ENCODE results near the gene ARRDC3. TPM values are rescaled to one million over a fixed set of nuclear protein-coding genes. Genes with fewer than 3 reads are reported as not detected.
"Not testable (repeated sequence)": the region's sequence is repeated elsewhere in the genome, so short reads cannot be mapped to it uniquely, and the experiment has no call there.

ARRDC3 gene
- total and polyA plus RNA-seq, 2 donors (not counting 1 experiment from before 2014, with no cell fraction given), result 33.6 to 105 TPM

- no peaks in the 10 kb centered on the region for H3K79me2 ChIP-seq (ENCODE audit: control insufficient read depth, insufficient read depth, low read length)
- H3K36me3 ChIP-seq (ENCODE audit: control insufficient read depth, insufficient read depth, low read length), result no peaks in the 10 kb centered on the region
- no peaks in the 10 kb centered on the region for H3K9me3 ChIP-seq (ENCODE audit: control insufficient read depth, insufficient read depth, low read depth, low read length)
Observed at GRCh38 chr5:91388362-91388761, 5.2 kb upstream of the ARRDC3 start.

DNA sequence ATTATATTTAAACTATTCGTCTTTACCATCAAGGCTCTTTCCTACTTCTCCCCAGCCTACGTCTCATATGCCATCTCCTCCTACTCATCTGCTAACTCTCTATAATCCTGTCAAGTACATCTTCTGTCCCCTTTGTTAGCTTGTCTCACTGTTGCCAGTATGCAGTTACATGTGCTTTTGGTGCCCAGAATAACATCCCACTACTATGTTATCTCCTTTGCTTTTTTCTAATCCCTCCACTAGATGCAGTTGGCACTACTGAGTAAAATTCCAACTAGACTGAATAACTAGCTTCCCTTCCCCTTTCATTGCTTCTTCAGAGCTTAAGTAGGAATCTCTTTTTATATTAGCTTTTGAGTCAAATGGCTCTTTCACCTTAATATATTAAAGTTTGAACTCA is 3.0 kb upstream of the ARRDC3 start:
- H3K27me3 ChIP-seq (ENCODE audit: control insufficient read depth, insufficient read depth, low read length), result no peaks in the 10 kb centered on the region
- H3K27ac ChIP-seq (ENCODE audit: insufficient read depth, low read length), result no peak overlapping the region
- H3K36me3 ChIP-seq (ENCODE audit: control insufficient read depth, insufficient read depth, low read length), result no peaks in the 10 kb centered on the region
- H4K20me1 ChIP-seq (ENCODE audit: control insufficient read depth, extremely low read depth, insufficient read depth, low read length), result no peaks in the 10 kb centered on the region
- no peak overlapping the region for H3K4me3 ChIP-seq (replicated peaks in 1 of 4; ENCODE audit: control extremely low read depth in 1 of 4, insufficient read depth in 1 of 4, low read depth in 3 of 4, low read length in 4 of 4)
- H3K9me3 ChIP-seq (ENCODE audit: control insufficient read depth, insufficient read depth, low read depth, low read length), result no peaks in the 10 kb centered on the region
- peak in 1 of 2 donors; percentile 41 for DNase-seq (ENCODE audit: low read depth in 2 of 2)
- H3K4me2 ChIP-seq (ENCODE audit: extremely low read depth, insufficient read depth, low read length), result no peak overlapping the region
- H2AFZ ChIP-seq (ENCODE audit: low read length), result no peak overlapping the region
- TF ChIP-seq EZH2 (IDR thresholded peaks at IDR 0.05; ENCODE audit: low read length, missing control alignments) (no peak), CTCF (conservative IDR thresholded peaks at IDR 0.05 in 1 of 2, IDR thresholded peaks at IDR 0.05 in 1 of 2; ENCODE audit: low read depth in 1 of 2, low read length in 2 of 2) (peak in 1 of 2 donors; percentile 14)
- H3K9ac ChIP-seq (ENCODE audit: insufficient read depth, low read length), result no peak overlapping the region
- peaks cover 19% of the 10 kb centered on the region for H3K79me2 ChIP-seq (ENCODE audit: control insufficient read depth, insufficient read depth, low read length)
- peaks cover 4% of the 10 kb centered on the region for H3K4me1 ChIP-seq (ENCODE audit: control insufficient read depth, extremely low read depth, insufficient read depth, low read length)

More at GRCh38 chr5:91388362-91388761, 5.2 kb upstream of the ARRDC3 start:
- H3K27ac ChIP-seq (ENCODE audit: insufficient read depth, low read length), result no peak overlapping the region
- H4K20me1 ChIP-seq (ENCODE audit: control insufficient read depth, extremely low read depth, insufficient read depth, low read length), result no peaks in the 10 kb centered on the region
- no peak for TF ChIP-seq EZH2 (IDR thresholded peaks at IDR 0.05; ENCODE audit: low read length, missing control alignments)
- no peak for TF ChIP-seq CTCF (conservative IDR thresholded peaks at IDR 0.05 in 1 of 2, IDR thresholded peaks at IDR 0.05 in 1 of 2; ENCODE audit: low read depth in 1 of 2, low read length in 2 of 2)
- H3K4me2 ChIP-seq (ENCODE audit: extremely low read depth, insufficient read depth, low read length), result no peak overlapping the region
- no peak overlapping the region for H3K4me3 ChIP-seq (replicated peaks in 1 of 4; ENCODE audit: control extremely low read depth in 1 of 4, insufficient read depth in 1 of 4, low read depth in 3 of 4, low read length in 4 of 4)
- peaks cover 4% of the 10 kb centered on the region for H3K4me1 ChIP-seq (ENCODE audit: control insufficient read depth, extremely low read depth, insufficient read depth, low read length)
- no peak overlapping the region for H3K9ac ChIP-seq (ENCODE audit: insufficient read depth, low read length)
- no peak overlapping the region for H2AFZ ChIP-seq (ENCODE audit: low read length)
- no peaks in the 10 kb centered on the region for H3K27me3 ChIP-seq (ENCODE audit: control insufficient read depth, insufficient read depth, low read length)
- DNase-seq (ENCODE audit: low read depth in 2 of 2), result no peak

- peaks cover 23% of the 10 kb centered on the region for H3K79me2 ChIP-seq (ENCODE audit: control insufficient read depth, insufficient read depth, low read length)
- H4K20me1 ChIP-seq (ENCODE audit: control insufficient read depth, extremely low read depth, insufficient read depth, low read length); H3K4me1 ChIP-seq (ENCODE audit: control insufficient read depth, extremely low read depth, insufficient read depth, low read length); H3K4me3 ChIP-seq (replicated peaks in 1 of 4; ENCODE audit: control extremely low read depth in 1 of 4, insufficient read depth in 1 of 4, low read depth in 3 of 4, low read length in 4 of 4); H3K27ac ChIP-seq (ENCODE audit: insufficient read depth, low read length); H3K27me3 ChIP-seq (ENCODE audit: control insufficient read depth, insufficient read depth, low read length); H3K9me3 ChIP-seq (ENCODE audit: control insufficient read depth, insufficient read depth, low read depth, low read length); DNase-seq (ENCODE audit: low read depth in 2 of 2); H3K4me2 ChIP-seq (ENCODE audit: extremely low read depth, insufficient read depth, low read length); H3K36me3 ChIP-seq (ENCODE audit: control insufficient read depth, insufficient read depth, low read length); H3K9ac ChIP-seq (ENCODE audit: insufficient read depth, low read length); H2AFZ ChIP-seq (ENCODE audit: low read length): not testable (repeated sequence)
Observed at GRCh38 chr5:91385596-91385995, 2.5 kb upstream of the ARRDC3 start.

Data from fibroblast of lung (primary cell).